H1 (cell line): Measurements from ENCODE around the gene IL23A.

Experiments
- EGR1 ChIP-seq: IDR thresholded peaks from 2 replicates; pipeline ENCODE4 v1.6.1; 2011; ENCODE audit warnings: low read depth, low read length, borderline replicate concordance
- POLR2A ChIP-seq, 2 experiments: IDR thresholded peaks; 1 replicate in 1 of 2; 2 replicates in 1 of 2; pipeline ENCODE4 v1.6.1; 2011; ENCODE audit warnings: low read depth in 2 of 2, low read length in 2 of 2, mild to moderate bottlenecking in 2 of 2; ENCODE audit errors: control extremely low read depth in 1 of 2
- POLR2AphosphoS5 ChIP-seq: IDR thresholded peaks from 2 replicates; pipeline ENCODE4 v1.6.1; 2011; ENCODE audit warnings: low read depth, low read length
- RBBP5 ChIP-seq: IDR thresholded peaks from 2 replicates; pipeline ENCODE4 v1.7.1; 2012; ENCODE audit warnings: low read depth, mild to moderate bottlenecking, inconsistent platforms, low read length, moderate library complexity, borderline replicate concordance
- ZNF274 ChIP-seq: IDR thresholded peaks from 2 replicates; pipeline ENCODE4 v1.7.0; 2012; ENCODE audit warnings: low read length, borderline replicate concordance; ENCODE audit errors: extremely low read depth

GRCh38 chr12:56385873-56386272 lies 47.2 kb downstream of the IL23A start:
- TF ChIP-seq POLR2A (IDR thresholded peaks at IDR 0.05; ENCODE audit: control extremely low read depth in 1 of 2, low read depth in 2 of 2, low read length in 2 of 2) (no peak), POLR2AphosphoS5 (no peak), EGR1 (no peak), ZNF274 (no peak), RBBP5 (no peak)
